Kidney (tissue), 22 donors: ENCODE data around the gene MBD5. TPM values are rescaled to one million over a fixed set of nuclear protein-coding genes. Genes with fewer than 3 reads are reported as not detected.

Experiments
- DNase-seq, 5 donors: peaks; one replicate each; pipeline ENCODE4 v3.0.0-alpha.2; 2013 to 2020
- FAIRE-seq: peaks from 2 replicates; lab custom pipeline; 2012; peaks lifted over from hg19 to GRCh38; lab: Jason Lieb, UNC
- H3K27ac ChIP-seq, 2 donors: one replicate each; pipeline ENCODE4 v1.7.0; 2013; ENCODE audit warnings: low read depth in 2 of 2, low read length in 2 of 2, inconsistent platforms in 1 of 2
- H3K27me3 ChIP-seq: one replicate; pipeline ENCODE4 v1.7.1; 2013; ENCODE audit warnings: low read length, inconsistent platforms; ENCODE audit not compliant: control insufficient read depth, insufficient read depth
- H3K36me3 ChIP-seq, 3 donors: one replicate each; pipeline versions ENCODE4 v1.7.0 to v1.7.1; 2013; ENCODE audit warnings: low read length in 3 of 3, control low read depth in 1 of 3, inconsistent platforms in 1 of 3; ENCODE audit not compliant: insufficient read depth in 3 of 3, control insufficient read depth in 2 of 3
- H3K4me1 ChIP-seq, 3 donors: one replicate each; pipeline versions ENCODE4 v1.7.0 to v1.7.1; 2013; ENCODE audit warnings: low read length in 3 of 3, inconsistent platforms in 1 of 3, low read depth in 1 of 3; ENCODE audit not compliant: control insufficient read depth in 2 of 3, insufficient read depth in 2 of 3
- H3K4me3 ChIP-seq, 3 donors: one replicate each; pipeline versions ENCODE4 v1.7.0 to v1.8.1; 2013; ENCODE audit warnings: low read length in 3 of 3, control low read depth in 1 of 3, inconsistent platforms in 1 of 3
- H3K9ac ChIP-seq, 3 donors: one replicate each; pipeline versions ENCODE4 v1.7.0 to v1.7.1; 2013; ENCODE audit warnings: low read length in 3 of 3, control low read depth in 1 of 3, inconsistent platforms in 1 of 3
- H3K9me3 ChIP-seq, 3 donors: one replicate each; pipeline versions ENCODE4 v1.7.0 to v1.7.1; 2013; ENCODE audit warnings: low read length in 3 of 3, control low read depth in 1 of 3, inconsistent platforms in 1 of 3; ENCODE audit not compliant: control insufficient read depth in 2 of 3, insufficient read depth in 1 of 3
- intact Hi-C: fragments of 100-400 bp; cut with DNase I; formaldehyde crosslinking; loops from one replicate; pipeline ENCODE4 v1.11.1; 2022
- long read RNA-seq, 10 donors: library from polyadenylated mRNA in 1 of 10; unstranded in 1 of 10; transcript quantifications; one replicate each; pipeline ENCODE4 v2.0.0 and lab custom pipeline, GENCODE V29; 2021 to 2026
- polyA plus RNA-seq: library from polyadenylated mRNA; stranded (reverse); fragments of 350-450 nt; fragmentation: Illumina TruSeq; extraction: RNeasy Lipid Tissue Mini Kit (QIAGEN cat#74804); gene quantifications from one replicate; pipeline ENCODE4 v1.2.3, GENCODE V29; 2014; ENCODE audit warnings: low read depth, low replicate concordance; ENCODE audit not compliant: insufficient read depth
- total RNA-seq: library from RNA; stranded (reverse); fragmentation: NEBNext Ultra II Directional; extraction: Animal tissue kit (Norgen Biotek cat#: 25700); gene quantifications from one replicate; pipeline ENCODE4 v1.2.1, GENCODE V29; 2021
- TF ChIP-seq, protein P1 (sequence below): IDR thresholded peaks from 3 replicates; pipeline ENCODE4 v1.5.1; 2012; ENCODE audit warnings: mild to moderate bottlenecking, moderate library complexity, borderline replicate concordance; ENCODE audit not compliant: insufficient read depth; ENCODE audit errors: extremely low read depth
- donor health status: control.
- donor health status: control.
- donor health status: control.
- donor health status: control.
- donor health status: control.
- donor health status: DM: yes; HTN: yes; CAD: no.
- donor health status: Normal renal cell carcinoma (clear cell type).

The MBD5 gene
- total RNA-seq, result 66.8 TPM
- polyA plus RNA-seq, result 6.9 TPM
- long read RNA-seq, donor 1, partial matches to known transcripts, result 8 of 8 reads
- long read RNA-seq, donor 1, other reads (novel, unspliced or antisense), result 0 of 8 reads
- long read RNA-seq, donor 2, full-length matches to known transcripts, result 1 of 1 reads
- long read RNA-seq, donor 2, partial matches to known transcripts, result 0 of 1 reads
- long read RNA-seq, donor 2, other reads (novel, unspliced or antisense), result 0 of 1 reads
- long read RNA-seq, donor 3, full-length matches to known transcripts, result 5 of 5 reads
- long read RNA-seq, donor 3, partial matches to known transcripts, result 0 of 5 reads
- long read RNA-seq, donor 3, other reads (novel, unspliced or antisense), result 0 of 5 reads
- long read RNA-seq, donor 4, partial matches to known transcripts, result 6 of 6 reads
- long read RNA-seq, donor 4, other reads (novel, unspliced or antisense), result 0 of 6 reads
- long read RNA-seq, donor 5, partial matches to known transcripts, result 0 of 1 reads
- long read RNA-seq, donor 5, other reads (novel, unspliced or antisense), result 0 of 1 reads
- long read RNA-seq, donor 6, full-length matches to known transcripts, result 6 of 6 reads
- long read RNA-seq, donor 6, partial matches to known transcripts, result 0 of 6 reads
- long read RNA-seq, donor 6, other reads (novel, unspliced or antisense), result 0 of 6 reads
- long read RNA-seq, donor 7, full-length matches to known transcripts, result 3 of 24 reads
- long read RNA-seq, donor 7, partial matches to known transcripts, result 8 of 24 reads
- long read RNA-seq, donor 7, other reads (novel, unspliced or antisense), result 13 of 24 reads
- long read RNA-seq, donor 8, full-length matches to known transcripts, result 2 of 2 reads
- long read RNA-seq, donor 8, partial matches to known transcripts, result 0 of 2 reads
- long read RNA-seq, donor 8, other reads (novel, unspliced or antisense), result 0 of 2 reads
- long read RNA-seq, donor 9, full-length matches to known transcripts, result 2 of 2 reads
- long read RNA-seq, donor 9, partial matches to known transcripts, result 0 of 2 reads
- long read RNA-seq, donor 9, other reads (novel, unspliced or antisense), result 0 of 2 reads
- long read RNA-seq, donor 10, full-length matches to known transcripts, result 5 of 5 reads
- long read RNA-seq, donor 10, partial matches to known transcripts, result 0 of 5 reads
- long read RNA-seq, donor 10, other reads (novel, unspliced or antisense), result 0 of 5 reads

DNA sequence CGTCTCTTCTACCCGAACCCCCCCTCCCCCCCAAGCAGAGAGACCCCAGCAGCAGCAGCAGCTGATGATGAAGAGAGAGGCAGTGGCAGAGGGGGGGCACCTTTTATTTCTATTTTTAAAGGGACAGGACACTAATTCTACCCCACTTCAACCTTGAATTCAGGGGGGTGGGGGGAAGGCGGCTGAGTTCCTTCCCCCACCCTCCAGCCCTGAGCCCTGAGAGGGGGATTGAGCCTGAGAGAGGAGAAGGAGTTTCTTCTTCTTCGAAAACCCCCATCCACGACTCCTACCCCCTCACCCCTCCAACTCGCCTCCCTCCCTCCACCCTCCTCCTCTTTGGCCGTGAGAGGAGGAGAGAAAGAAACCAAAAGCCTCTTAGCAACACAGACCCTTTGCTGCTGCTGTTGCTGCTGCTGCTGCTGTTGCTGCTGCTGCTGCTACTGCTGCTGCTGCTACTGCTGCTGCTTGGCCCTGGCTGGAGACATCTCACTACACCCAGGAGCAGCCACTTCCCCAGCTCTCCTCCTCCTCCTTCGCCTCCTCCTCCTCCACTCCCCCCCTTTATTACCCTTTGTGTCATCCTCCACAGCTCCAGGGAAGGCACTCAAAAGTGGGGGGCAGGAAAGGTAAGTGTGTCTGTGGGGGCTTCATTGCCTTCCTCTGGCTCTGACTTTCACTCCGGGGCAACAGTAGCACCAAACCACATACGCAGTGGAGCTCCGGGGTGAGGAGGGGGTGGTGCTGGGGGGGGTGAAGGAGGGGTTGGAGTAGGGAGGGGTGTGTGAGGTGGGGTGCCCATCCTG is at the start of gene MBD5:
Gene MBD5, plus strand, starts transcription at position 33 of the 803 bp plus-strand sequence.
- Histone ChIP-seq H3K4me1 (peaks cover 0 to 13% (median 2%) of the 10 kb centered on the region in 3 donors), H3K27me3 (no peaks in the 10 kb centered on the region), H3K9ac (peak within 1 kb of the TSS; percentile 86 to 98 (median 96)), H3K27ac (peak within 1 kb of the TSS; percentile 96), H3K36me3 (no peaks in the 10 kb centered on the region), H3K4me3 (peak within 1 kb of the TSS; percentile 83 to 100 (median 99)), H3K9me3 (no peaks in the 10 kb centered on the region)
- intact Hi-C loops, result no loop called here
- DNase-seq, result peak in 3 of 5 donors; percentile 77 to 86 (median 83)
- FAIRE-seq, result no peak
- TF ChIP-seq, protein P1, sequence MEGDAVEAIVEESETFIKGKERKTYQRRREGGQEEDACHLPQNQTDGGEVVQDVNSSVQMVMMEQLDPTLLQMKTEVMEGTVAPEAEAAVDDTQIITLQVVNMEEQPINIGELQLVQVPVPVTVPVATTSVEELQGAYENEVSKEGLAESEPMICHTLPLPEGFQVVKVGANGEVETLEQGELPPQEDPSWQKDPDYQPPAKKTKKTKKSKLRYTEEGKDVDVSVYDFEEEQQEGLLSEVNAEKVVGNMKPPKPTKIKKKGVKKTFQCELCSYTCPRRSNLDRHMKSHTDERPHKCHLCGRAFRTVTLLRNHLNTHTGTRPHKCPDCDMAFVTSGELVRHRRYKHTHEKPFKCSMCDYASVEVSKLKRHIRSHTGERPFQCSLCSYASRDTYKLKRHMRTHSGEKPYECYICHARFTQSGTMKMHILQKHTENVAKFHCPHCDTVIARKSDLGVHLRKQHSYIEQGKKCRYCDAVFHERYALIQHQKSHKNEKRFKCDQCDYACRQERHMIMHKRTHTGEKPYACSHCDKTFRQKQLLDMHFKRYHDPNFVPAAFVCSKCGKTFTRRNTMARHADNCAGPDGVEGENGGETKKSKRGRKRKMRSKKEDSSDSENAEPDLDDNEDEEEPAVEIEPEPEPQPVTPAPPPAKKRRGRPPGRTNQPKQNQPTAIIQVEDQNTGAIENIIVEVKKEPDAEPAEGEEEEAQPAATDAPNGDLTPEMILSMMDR, result no peak

DNA sequence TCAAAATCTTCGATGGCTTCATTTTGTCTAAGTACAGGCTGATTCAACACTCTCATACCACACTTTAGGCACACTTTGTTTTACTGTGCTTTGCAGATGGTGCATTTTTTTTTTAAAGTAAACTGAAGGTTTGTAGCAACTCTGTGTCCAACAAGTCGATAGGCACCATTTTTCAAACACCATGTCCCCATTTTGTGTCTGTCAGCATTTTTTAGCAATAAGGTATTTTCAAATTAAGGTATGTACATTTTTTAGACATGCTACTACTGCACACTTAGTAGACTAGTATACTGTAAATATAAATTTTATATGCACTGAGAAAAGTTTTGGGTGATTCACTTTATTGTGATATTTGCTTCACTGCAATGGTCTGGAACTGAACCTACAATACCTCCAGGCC is 44.8 kb upstream of the MBD5 start:
- TF ChIP-seq, protein P1, result no peak
- FAIRE-seq, result no peak
- no peaks in the 10 kb centered on the region for H3K9me3 ChIP-seq

DNA sequence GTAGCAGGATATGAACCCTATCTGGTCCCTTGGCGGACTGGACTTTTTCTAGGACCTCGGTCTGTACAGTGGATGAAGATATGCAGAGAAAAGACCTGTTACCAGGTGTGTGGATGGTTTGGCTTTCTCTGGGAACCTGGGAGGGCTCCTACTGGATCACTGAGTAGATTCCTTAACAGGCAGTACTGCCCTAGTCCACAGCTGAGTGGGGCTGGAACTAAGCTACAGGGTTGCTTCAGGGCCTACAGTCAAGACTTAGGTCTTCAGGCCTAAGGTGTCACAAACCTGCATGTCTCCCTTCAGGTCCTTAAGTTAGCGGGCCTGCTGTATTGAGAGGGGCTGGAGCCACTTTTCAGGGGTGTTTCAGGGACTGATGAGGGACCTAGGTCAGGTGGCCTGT is 43.2 kb upstream of the MBD5 start:
- Histone ChIP-seq H3K27me3 (no peaks in the 10 kb centered on the region), H3K4me3 (no peak overlapping the region), H3K9ac (no peak overlapping the region), H3K9me3 (no peaks in the 10 kb centered on the region), H3K27ac (no peak overlapping the region), H3K4me1 (peaks cover 0 to 8% (median 0%) of the 10 kb centered on the region in 3 donors), H3K36me3 (no peaks in the 10 kb centered on the region)
- intact Hi-C loops, result no loop called here
- FAIRE-seq (no peak), DNase-seq (no peak)
- TF ChIP-seq, protein P1, result no peak

More for the DNA sequence above, 44.8 kb upstream of the MBD5 start:
- no peak for DNase-seq
- no peak overlapping the region for H3K9ac ChIP-seq
- no peak overlapping the region for H3K27ac ChIP-seq
- peaks cover 0 to 8% (median 0%) of the 10 kb centered on the region in 3 donors for H3K4me1 ChIP-seq
- intact Hi-C loops, result no loop called here
- H3K36me3 ChIP-seq, result peaks cover 0 to 2% (median 0%) of the 10 kb centered on the region in 3 donors
- no peaks in the 10 kb centered on the region for H3K27me3 ChIP-seq
- no peak overlapping the region for H3K4me3 ChIP-seq
